ENCODE measurements around the gene TICAM2. TPM values are rescaled to one million over a fixed set of nuclear protein-coding genes. Genes with fewer than 3 reads are reported as not detected.

TICAM2 gene
- total and polyA plus RNA-seq, 10 of the 15 experiments (the other 5 are each of a cell fraction or from before 2014, with no cell fraction given) = 0.14 to 7.0 (median 2.9) TPM

GRCh38 chr5:115639377-115639776 is 37.1 kb upstream of the TICAM2 start (continued):
- TF ChIP-seq IRF5 (IDR thresholded peaks at IDR 0.05; ENCODE audit: borderline replicate concordance) (no peak), STAT3 (IDR thresholded peaks at IDR 0.05; ENCODE audit: low read depth, low read length) (no peak), ZSCAN29 (IDR thresholded peaks at IDR 0.05) (no peak), SRF (IDR thresholded peaks at IDR 0.05; ENCODE audit: low read depth in 2 of 2, low read length in 2 of 2) (no peak)

GRCh38 chr5:115637507-115637906 is 35.2 kb upstream of the TICAM2 start:
- TF ChIP-seq FOXK2 (IDR thresholded peaks at IDR 0.05) = no peak
- TF ChIP-seq WRNIP1 (IDR thresholded peaks at IDR 0.05; ENCODE audit: borderline replicate concordance, low read depth, low read length) = no peak
- no peak for TF ChIP-seq FOXM1 (IDR thresholded peaks at IDR 0.05; ENCODE audit: low read depth, low read length)
- TF ChIP-seq JUNB (IDR thresholded peaks at IDR 0.05) = no peak
- TF ChIP-seq USF2 (IDR thresholded peaks at IDR 0.05; ENCODE audit: borderline replicate concordance, low read depth, low read length) = no peak
- TF ChIP-seq CHD4 (IDR thresholded peaks at IDR 0.05) = no peak
- no peak for TF ChIP-seq DPF2 (IDR thresholded peaks at IDR 0.05)
- TF ChIP-seq ZBED1 (IDR thresholded peaks at IDR 0.05; ENCODE audit: borderline replicate concordance) = no peak
- no peak for TF ChIP-seq MYC (IDR thresholded peaks at IDR 0.05; ENCODE audit: insufficient read depth, insufficient read length, insufficient replicate concordance, low read length, severe bottlenecking)
- Histone ChIP-seq H3K4me3 (no peak overlapping the region), H3K27ac (ENCODE audit: control insufficient read depth, insufficient read depth) (no peak overlapping the region), H2AFZ (ENCODE audit: control insufficient read depth, low read depth, low read length) (no peak overlapping the region), H4K20me1 (ENCODE audit: control insufficient read depth, insufficient read depth) (no peaks in the 10 kb centered on the region; the same call in 1 of the 2 replicates), H3K9me3 (replicated peaks; ENCODE audit: control insufficient read depth, insufficient read depth, low read length) (no peaks in the 10 kb centered on the region), H3K79me2 (ENCODE audit: control insufficient read depth, insufficient read depth, low read length) (no peaks in the 10 kb centered on the region), H3K4me1 (ENCODE audit: control insufficient read depth, insufficient read depth, low read length) (peaks cover 18% of the 10 kb centered on the region), H3K9ac (ENCODE audit: control insufficient read depth, insufficient read depth, low read length) (no peak overlapping the region), H3K27me3 (replicated peaks in 1 of 2; ENCODE audit: control insufficient read depth in 2 of 2, insufficient read depth in 2 of 2, low read length in 1 of 2) (peaks cover 2 to 13% of the 10 kb centered on the region in 2 experiments; a peak in 2 of 4 replicates), H3K36me3 (ENCODE audit: control insufficient read depth in 2 of 2, insufficient read depth in 2 of 2, low read length in 1 of 2) (no peaks in the 10 kb centered on the region), H3K4me2 (ENCODE audit: control insufficient read depth, insufficient read depth) (peak overlapping the region; percentile 41)
- ChIA-PET SMC1A (ENCODE audit: uncharacterized antibody, unreplicated experiment) (interaction anchor here (0.7 to 1.2 kb wide), 4 partner anchors 17 to 434 kb away, joined by 3 to 5 read pairs (median 4); no protein-coding TSS in a partner anchor), RAD21 (ENCODE audit: unreplicated experiment) (interaction anchor here (0.7 to 1.1 kb wide), 6 partner anchors 10 to 431 kb away, joined by 3 to 4 read pairs (median 3); no protein-coding TSS in a partner anchor), POLR2A (no interaction called here), CTCF (interaction anchor here (0.8 to 0.9 kb wide), 2 partner anchors 131 to 401 kb away, joined by 3 read pairs; no protein-coding TSS in a partner anchor)
- FAIRE-seq (no peak), DNase-seq (ENCODE audit: low read depth, low spot score) (no peak), ATAC-seq (no peak)
- in situ Hi-C loops (cut with MboI) = no loop called here
- BruUV-seq (replicated peaks) = no TSS peak
- intact Hi-C loops (cut with micrococcal nuclease; ENCODE audit: unreplicated experiment) = no loop called here
- 30% methylated on average over 4 of the region's 4 CpGs for WGBS (ENCODE audit: insufficient coverage, insufficient replicate concordance, low lambda C conversion rate, missing lambda C conversion rate)

Data from GM12878 (cell line).